SW480 (cell line): ENCODE data around the gene ZMYND10.
A peak's percentile ranks its signal among the peaks of the same experiment; 100 is the strongest.

ENCODE experiments used
- DNase-seq: peaks from one replicate; pipeline ENCODE4 v3.0.0-alpha.2; 2016; ENCODE audit warnings: low spot score

The ZMYND10 gene

DNA sequence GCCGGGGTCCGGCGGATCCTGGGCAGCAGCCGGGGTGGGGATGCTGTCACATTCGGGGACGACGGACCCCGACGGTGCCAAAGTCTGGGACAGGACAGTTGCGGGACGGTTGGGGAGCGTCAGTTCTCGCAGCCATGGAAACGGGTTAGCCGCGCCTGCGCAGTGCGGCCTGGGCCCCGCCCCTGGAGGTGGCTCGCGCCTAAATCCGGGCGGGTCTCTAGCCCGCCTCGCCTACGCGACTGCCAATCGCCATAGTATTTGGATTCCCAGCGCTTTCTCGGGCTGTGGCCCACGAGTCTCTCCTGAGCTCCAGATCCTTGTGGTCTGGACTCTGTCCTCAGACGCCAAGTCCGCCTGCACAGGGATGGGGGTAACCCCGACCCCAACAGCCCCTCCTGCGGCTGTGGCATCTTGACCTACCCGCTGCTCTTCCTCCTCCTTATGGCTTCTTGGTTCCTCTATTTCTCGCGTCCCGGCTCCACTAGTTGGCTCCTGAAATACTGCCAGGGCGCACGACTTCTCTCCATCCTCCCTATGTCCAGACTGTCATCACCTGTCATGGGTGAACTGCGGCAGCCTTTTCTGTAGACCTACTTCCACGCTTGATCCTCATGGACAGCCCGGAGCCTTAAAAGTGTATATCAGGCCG lies at the start of gene ZMYND10:
Gene ZMYND10 (minus strand): TSS at position 147 of the 649 bp plus-strand sequence. CDS start 153 bp downstream, outside the sequence.
- peak; percentile 44 for DNase-seq

DNA sequence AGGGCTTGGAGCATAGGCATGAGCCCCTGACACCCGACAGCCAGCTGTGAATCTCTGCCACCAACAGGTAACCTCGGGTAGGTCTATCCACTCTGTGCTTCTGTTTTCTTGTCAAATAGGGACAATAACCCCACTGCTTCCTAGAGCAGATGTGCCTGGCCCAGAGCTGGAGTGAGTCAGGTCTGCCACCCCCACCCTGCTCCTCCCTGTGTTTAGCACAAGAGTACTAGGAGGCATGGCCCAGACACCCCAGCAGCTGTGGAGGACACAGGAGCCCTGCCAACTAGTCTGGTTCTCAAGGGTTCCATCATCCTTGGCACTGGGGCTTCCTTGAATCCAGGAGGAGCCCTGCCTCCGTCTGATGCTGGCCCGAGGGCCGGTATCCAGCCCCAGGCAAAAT lies 47.5 kb upstream of the ZMYND10 start:
- no peak for DNase-seq

DNA sequence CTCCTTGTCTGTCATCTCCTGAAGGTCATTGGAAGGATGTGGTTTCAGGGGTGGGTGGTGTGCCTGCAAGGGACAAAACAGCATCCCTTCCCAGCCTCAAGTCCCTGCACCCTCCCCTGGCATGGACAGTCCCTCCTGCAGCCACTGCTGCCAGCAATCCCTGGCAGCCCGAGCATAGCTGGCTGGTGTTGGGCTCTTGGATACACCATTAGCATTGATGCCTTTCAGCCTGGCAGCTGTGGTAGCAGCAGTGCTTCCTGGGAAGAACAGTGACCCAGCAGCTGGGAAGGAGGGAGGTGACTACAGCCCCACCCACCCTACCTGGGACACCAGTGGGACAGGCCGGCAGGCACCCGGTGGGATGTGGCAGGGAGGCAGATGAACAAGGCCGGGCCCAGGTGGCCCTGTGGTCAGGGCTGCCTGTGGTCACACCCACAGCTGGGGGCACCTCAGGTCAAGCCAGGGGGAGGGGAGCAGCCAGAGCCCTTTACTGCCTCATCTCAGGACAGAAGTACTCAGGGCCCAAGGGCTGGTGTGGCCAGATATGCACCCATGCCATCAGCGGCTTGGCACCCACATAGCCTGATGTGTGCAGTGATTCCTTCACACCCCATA lies 46.7 kb upstream of the ZMYND10 start:
- peak; percentile 41 for DNase-seq

DNA sequence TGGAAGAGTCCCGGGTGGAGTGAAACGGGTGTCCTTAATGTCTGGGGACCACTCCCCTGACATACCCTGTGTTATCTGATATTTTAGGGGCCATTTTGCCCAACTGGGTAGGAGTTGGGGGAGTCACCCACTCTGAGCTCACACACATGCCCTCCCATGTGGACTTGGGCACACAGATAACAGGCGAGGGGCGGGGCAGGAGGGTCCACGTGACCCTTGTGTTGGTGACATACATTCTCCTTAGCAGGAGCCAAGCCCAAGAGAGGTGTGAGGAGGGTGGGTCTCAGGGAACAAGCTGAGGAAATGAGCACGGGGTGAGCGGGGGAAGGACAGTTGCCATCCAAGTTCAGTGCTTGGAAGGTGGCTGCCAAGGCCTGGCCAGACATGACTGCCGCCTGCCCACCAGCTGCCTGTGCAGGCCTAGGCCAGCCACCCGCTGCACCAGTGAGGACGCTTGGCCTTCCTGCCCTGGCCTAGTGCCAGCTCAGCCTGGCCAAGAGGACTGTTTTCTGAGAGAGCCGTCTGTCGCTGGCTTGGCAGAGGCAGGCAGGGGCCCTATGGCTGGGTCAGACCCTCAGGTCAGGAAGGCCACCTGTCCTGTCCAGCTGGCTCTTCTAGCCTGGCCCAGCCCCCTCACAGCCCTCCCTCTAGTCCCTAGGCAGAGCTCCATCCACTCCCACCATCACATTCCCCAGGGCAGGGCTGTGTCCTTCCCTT lies 45.1 kb upstream of the ZMYND10 start:
- no peak for DNase-seq

DNA sequence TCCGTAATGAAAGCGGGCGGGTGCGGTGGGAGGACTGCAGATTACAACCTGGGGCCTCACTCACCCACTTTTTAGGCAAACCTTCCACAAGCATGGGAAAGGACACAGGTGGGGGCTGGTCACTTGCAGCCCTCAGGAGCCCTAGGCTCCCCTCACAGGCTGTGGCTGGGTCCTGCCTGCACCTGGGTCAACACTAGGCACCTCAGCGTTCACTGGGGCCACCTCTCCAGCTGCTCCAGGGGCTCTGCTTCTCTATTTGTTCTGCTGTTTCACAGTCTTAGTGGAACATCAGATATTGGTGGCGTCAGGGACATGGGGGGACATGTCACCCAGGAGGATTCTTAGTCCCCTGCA lies 43.9 kb upstream of the ZMYND10 start:
- no peak for DNase-seq

DNA sequence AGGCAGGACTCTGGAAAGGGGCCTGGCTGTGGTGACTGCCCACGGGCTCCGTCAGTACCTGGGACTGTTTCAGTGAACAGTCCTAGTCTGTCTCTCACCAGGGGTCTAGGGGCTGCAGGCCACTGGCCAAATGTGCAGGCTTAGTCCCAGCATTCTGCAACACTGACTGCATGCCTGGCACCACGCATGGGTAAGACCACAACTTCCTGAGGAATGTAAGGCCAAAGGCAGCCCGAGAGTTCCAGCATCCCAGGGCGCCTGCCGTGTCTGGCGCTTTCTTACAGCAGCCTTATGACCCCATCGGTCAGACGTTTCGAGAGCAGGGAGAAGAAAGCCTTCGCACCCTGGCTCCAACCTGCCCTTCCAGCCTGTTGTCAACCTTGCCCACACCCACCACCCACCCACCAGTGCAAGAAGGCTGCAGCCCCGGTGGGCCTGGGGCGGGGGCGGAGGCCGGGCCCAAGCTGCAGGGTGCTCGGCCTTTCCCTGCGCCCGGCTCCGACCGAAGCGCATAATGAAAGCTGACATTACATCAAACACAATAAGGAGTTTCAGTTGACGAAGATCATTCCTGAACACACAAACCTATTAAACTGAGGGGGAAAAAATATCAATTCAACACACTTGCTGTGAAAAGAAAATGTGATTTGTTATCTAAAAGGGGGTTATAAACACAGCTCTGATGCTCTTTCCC lies 43.3 kb upstream of the ZMYND10 start:
- DNase-seq = no peak

DNA sequence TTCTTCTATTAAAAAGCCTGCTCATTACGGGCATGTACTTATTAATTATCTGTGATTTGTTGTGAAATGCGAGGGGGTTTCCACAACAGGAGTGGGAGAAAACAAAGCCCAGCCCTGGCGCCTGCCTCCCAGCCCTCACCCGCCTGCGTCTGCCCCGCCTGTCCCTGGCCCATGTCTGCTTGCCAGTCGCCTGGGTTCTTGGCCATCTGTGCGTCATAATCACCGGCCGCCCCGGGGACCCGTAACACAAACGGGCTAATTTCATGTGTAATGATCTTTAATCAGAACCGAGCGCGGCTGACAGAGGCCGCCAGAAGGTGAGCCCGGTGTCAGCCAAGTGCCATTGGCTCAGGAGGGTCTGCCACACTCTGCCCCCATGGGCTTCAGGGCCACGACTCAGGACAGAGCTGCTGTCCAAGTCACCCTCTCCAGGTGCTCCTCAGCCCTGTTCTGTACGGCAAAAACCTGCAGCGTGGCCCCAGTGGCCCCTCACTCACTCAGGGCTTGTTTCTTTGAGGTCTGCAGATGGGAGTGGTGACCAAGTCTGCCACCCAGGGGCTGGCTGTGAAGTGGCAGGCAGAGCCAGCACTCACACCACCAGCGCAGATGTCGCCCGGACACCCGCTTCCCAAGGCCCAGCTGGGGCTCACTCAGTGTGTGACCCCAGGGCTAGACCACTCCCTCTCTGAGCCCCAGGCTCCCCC lies 42.6 kb upstream of the ZMYND10 start:
- DNase-seq = no peak

DNA sequence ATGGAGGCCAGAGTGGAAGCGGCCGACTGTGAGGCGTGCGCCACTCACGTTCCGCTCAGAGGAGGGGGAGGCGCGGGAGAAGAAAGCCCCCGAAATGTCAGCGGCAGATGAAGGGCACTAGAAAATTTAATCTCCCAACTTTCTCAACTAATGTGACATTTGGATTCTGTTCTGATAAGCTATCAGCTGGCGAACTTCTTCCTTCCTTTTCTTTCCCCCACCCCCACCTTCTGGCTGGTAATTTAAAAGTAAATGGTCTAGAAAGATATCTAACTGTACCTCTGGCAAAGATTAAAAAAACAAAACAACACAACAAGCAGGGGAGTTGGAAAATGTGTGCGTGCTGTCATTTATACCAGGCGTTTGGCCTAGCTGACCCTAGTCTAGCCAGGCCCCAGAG lies 40.2 kb upstream of the ZMYND10 start:
- DNase-seq = no peak

DNA sequence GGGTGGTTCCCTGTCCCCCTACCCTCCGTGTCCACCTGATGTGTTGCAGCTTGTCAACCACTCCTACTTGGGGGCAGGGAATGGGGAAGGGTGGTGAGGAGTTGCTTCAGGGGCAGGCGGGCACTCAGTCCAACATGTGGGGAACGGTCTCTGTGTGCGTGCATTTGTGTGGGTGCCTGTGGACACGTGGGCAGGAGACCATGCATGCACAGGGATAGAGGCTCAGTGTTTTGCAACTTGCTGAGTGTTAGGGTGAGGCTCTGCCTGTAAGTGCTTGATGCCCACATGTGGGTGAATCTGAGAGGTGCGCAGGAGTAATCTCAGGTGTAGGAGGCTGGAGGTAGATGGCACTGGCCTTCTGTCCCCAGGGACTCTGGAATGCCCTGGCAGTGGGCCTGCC lies 38.2 kb upstream of the ZMYND10 start:
- DNase-seq = no peak

DNA sequence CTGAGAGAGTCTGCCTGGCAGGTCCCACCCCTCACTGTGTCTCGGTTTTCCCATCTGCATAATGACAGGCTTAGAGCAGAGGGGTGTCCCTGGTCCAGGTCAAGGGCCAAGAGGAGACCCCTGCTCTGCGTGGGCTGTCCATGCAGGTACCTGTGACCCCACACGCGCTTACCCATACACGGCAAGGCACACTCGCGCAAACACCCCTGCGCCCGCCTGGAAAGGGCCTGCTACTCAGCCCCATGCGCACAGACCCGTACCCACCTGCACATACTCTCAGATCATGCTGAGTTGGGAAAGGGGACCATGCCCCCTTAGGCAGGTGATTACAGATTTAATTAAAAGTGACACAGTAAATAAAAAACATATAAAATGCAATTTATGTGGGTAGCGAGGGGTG lies 37.2 kb upstream of the ZMYND10 start:
- DNase-seq = no peak

DNA sequence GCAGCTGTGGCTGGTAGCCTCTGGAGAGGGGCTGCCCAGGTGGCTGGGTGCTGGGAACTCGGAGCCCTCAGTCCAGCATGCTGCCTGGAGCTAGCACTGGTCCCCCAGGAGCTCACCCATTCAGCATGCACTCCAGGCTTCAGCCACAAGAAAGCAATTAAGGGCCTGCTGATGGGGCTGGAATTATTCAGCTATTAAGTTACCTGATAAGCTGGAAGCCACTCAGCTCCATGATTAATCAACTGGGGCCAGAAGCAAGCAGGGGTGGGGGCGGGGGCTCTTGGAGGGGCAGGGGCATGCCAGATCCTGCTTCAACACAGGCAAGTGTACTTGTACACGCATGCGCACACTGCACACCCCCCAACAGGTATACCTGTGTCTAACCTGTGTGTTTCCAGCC lies 35.9 kb upstream of the ZMYND10 start:
- no peak for DNase-seq

DNA sequence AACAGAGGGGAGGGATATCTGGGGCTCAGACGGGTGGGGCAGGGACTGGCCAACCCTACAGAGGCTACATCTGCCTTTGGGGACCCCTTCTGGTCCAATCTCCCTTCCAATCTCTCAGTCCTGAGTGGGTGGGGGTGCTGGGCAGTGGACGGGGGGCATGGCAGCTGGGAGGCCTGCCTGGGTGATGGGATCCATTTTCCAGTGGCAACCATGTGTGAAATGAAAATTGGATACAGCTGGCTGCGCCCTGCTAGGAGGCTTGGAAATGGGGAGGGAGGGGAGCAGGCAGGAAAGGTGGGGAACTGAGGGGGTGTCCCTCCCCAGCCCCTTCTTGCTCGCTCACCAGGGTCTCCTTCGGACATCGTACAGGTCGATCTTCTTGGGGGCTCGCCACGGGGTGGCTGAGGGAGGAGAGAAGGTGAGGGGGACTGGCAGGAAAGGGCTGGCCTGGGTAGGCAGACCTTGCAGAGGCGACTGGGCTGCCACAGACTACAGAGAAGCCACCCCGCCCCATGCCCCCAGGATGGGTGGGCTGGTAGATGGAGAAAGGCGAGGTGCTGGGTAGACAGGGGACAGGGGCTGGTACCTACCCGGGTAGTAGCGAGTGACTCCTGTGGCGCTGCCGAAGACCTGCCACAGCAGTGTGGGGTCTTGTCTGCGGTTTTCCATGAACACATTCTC lies 35.0 kb upstream of the ZMYND10 start:
- DNase-seq = no peak

DNA sequence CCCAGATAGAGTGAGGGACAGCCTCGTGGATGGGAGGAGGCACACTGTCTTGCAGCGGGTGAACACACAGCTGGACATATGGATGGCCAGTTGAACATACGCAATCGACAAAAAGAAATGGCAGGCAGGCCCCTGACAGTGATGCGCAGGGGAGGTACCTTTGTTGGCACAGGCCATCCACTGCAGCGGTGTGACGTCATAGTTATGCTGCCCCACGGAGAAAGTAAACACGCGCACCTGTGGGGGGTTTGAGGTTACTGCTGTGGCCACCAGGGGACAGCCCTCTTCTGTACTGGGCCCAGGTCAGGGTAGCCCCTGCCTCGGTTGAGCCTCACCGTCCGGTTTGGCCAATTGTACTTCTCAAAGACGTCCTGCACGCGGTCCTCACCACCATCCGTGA lies 33.2 kb upstream of the ZMYND10 start:
- no peak for DNase-seq

DNA sequence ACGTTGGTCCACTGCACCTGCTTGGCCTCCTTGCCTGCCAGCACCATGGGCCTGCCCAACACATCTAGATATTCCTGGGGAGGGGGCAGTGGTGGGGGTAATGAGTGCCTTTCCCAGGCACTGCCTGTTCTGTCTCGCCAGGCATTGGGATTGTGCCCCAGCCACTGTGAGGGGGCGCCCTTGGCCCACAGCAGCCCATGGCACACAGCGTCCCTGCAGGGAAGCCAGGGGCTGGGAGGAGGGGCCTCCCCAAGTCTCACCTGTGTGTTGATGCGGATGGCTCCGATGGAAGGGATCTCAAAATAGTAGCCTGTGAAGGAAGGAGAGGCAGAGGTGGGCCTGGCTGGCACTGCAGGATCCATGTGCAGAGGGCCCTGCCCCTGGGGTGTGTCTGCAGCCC lies 32.5 kb upstream of the ZMYND10 start:
- DNase-seq = no peak

DNA sequence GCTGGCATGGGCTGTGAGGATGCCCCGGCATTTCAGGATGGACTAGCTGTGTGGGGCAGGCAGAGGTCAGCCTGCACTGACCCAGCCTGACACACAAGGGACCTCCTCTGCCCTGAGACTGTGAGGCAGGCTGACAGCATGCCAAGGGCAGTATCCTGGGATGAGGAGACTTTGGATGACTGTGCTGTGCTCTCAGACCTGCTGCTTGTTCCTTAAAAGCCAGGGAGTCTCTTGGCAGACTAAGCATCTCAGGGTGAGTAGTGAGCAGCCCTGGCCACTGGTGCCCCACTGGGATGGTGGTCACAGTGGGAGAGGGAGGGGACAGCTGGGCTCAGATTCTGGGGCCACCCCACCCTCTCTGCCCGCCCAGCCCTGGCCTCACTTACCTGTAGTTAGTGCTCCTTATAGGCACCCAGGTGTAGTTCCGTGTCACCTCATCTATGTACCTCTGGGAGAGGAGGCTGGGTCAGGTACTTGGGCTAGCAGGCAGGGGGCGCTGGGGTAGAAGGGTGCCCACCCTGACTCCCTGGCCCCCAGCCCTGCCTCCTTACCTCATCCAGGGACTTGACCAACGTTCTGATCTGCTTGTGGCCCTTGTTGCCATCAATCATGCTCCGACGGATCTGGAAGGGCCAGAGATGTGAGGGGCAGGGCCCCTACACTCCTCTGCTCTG lies 29.9 kb upstream of the ZMYND10 start:
- no peak for DNase-seq

DNA sequence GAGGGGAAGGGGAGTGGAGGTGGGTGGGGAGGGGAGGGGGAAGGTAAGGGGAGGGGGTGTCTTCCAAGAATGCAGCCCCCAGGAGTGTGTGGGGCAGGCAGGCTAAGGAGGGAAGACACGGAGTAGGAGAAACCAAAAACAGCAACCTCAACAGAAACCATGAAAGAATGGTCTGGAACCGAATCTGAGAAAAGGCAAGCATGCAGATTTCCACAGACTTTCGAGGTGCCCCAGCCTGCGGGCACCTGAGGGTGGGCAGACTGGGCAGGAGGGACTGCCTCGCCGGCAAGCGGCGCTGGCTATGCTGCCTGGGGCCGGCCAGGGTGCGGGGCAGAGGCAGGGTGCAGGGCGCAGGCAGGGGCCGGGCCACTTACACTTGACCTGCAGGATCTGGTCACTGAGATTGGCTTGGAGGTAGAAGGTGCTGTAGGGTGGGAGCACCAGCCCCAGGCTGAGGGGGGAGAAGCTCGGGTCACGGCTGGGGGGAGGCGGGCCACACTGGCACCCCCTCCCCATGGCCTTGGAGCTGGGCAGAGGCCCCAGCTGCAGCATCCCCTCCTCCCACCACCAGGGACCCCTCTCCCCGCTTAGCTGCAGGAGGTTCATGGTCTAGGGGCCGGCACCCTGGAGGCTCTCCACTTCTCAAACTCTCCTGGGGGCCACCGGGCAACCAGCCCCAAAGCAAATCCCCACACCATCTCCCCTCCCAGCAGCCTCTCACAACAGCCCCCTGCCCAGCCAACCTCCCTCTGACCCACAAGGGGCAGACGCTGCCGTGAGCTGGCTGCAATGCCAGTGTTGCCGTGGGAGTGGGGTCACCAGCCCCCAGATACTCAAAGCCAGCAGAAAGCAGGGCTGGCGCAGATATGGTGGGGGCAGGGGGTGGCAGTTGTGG lies 29.1 kb upstream of the ZMYND10 start:
- DNase-seq = no peak

DNA sequence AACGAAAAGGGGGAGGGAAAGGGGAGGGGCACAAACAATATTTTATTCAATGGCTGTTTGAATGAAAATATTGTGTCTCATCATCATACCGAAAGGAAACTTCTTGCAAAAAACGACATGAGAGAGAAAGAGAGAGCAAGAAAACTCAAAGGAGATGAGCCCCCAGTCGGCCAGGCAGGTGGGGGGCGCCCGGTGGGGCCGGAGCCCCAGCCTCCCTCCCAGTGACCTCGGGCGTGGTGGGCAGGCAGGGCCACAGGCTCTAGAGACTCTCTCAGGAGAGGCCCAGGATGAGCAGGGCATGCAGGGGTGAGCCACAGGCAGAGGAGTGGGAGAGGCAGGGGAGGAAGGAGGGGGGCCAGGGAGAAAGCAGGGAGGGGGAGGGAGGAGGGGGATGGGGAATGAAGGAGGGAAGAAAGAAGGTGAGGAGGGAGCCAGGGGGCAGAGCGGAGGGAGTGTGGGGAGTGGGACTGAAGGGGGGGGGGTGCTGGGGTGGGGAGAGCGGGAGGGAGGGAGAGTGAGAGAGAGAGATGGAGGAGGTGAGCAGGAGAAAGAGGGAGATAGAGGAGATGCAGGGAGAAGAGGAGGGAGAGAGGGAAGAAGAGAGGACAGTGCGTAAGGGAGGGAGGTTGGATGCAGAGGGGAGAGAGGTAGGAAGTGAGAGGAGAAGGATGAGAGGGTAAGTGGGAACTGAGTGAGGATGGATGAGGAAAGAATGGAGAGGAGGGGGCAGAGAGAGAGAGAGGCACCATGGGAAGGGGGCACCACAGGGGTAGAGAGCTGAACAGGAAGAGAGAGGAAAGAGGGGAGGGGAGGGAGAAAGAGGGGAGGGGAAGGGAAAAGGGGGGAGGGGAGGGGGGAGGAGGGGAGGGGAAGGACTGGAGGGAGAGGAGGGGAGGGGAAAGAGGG lies 27.9 kb upstream of the ZMYND10 start:
- DNase-seq = no peak

DNA sequence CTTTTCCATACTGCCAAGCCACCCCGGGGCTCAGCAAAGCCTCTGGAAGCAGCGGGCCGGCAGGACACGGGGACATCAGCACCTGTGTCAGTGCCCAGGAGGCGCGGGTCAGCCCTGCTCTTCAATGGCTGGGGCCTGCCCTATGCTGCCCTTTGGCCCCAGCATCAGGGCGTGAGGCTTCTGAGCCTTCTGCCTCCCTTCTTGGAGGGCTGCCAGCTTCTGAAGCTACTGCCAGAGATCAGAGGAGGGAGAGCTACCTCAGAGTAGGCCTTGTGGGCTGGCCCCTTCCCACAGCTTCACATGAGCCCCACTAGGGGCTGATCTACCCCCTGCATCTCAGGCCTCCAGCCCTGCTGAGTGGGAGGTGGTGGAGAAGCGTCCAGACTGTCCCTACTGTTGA lies 26.8 kb upstream of the ZMYND10 start:
- no peak for DNase-seq

DNA sequence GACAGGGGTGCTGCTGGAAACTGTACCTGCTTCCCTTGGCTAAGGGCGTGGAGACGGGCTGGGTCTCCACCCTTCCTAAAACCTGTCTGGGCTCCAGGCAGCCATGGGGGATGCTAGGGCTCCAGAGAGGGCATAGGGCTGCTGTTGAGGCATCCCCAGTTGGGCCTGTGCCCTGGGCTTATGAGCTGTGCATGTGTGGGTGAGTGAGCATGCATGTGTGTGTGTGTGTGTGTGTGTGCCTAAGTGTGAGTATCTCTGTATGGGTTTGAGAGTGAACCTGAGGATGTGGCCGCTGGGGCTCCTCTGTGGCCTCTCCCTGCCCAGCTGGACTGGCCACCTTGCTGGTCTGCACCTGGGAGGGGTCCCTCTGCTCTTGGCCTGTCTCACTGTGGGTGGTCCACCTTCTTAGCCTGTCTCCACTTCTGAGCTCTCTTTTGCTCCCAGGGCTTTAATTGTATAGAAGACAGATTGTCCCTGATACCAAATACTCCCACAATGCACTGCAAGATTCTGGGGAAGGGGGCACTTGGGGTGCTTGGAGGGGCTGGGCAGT lies 25.7 kb upstream of the ZMYND10 start:
- DNase-seq = no peak
